ENCODE data around the gene PLXNA4. TPM values are rescaled to one million over a fixed set of nuclear protein-coding genes. Genes with fewer than 3 reads are reported as not detected.

PLXNA4 gene
- total and polyA plus RNA-seq, 4 donors, result 0.63 to 4.6 (median 2.1) TPM

- DNase-seq (no peak), ATAC-seq (ENCODE audit: insufficient read depth, low FRiP score) (no peak)
- no peaks in the 10 kb centered on the region for H3K36me3 ChIP-seq (ENCODE audit: control insufficient read depth in 4 of 4, insufficient read depth in 4 of 4, low read length in 4 of 4)
- peaks cover 0 to 21% (median 10%) of the 10 kb centered on the region in 5 donors for H3K4me1 ChIP-seq (ENCODE audit: control insufficient read depth in 5 of 5, insufficient read depth in 5 of 5, low read length in 5 of 5)
- H3K9ac ChIP-seq (ENCODE audit: insufficient read depth in 1 of 2, low read length in 2 of 2), result no peak overlapping the region
- WGBS, 2 donors, result 14 to 17% methylated on average over 13 of the region's 13 CpGs
- H3K9me3 ChIP-seq (ENCODE audit: control insufficient read depth in 4 of 4, insufficient read depth in 3 of 4, low read length in 3 of 4), result peaks cover 0 to 7% (median 0%) of the 10 kb centered on the region in 4 donors
- H3K27me3 ChIP-seq (ENCODE audit: control insufficient read depth in 3 of 3, insufficient read depth in 3 of 3, low read length in 2 of 3), result peaks cover 3 to 78% (median 57%) of the 10 kb centered on the region in 3 donors
- no peak overlapping the region for H3K27ac ChIP-seq (ENCODE audit: low read depth in 1 of 2, low read length in 1 of 2)
- TF ChIP-seq, protein P1, sequence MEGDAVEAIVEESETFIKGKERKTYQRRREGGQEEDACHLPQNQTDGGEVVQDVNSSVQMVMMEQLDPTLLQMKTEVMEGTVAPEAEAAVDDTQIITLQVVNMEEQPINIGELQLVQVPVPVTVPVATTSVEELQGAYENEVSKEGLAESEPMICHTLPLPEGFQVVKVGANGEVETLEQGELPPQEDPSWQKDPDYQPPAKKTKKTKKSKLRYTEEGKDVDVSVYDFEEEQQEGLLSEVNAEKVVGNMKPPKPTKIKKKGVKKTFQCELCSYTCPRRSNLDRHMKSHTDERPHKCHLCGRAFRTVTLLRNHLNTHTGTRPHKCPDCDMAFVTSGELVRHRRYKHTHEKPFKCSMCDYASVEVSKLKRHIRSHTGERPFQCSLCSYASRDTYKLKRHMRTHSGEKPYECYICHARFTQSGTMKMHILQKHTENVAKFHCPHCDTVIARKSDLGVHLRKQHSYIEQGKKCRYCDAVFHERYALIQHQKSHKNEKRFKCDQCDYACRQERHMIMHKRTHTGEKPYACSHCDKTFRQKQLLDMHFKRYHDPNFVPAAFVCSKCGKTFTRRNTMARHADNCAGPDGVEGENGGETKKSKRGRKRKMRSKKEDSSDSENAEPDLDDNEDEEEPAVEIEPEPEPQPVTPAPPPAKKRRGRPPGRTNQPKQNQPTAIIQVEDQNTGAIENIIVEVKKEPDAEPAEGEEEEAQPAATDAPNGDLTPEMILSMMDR (IDR thresholded peaks at IDR 0.05; ENCODE audit: control extremely low read depth, extremely low read depth), result no peak
- H3K4me3 ChIP-seq, result no peak overlapping the region
These were observed 2.9 kb downstream of the PLXNA4 start for GRCh38 chr7:132573251-132573955.

DNA sequence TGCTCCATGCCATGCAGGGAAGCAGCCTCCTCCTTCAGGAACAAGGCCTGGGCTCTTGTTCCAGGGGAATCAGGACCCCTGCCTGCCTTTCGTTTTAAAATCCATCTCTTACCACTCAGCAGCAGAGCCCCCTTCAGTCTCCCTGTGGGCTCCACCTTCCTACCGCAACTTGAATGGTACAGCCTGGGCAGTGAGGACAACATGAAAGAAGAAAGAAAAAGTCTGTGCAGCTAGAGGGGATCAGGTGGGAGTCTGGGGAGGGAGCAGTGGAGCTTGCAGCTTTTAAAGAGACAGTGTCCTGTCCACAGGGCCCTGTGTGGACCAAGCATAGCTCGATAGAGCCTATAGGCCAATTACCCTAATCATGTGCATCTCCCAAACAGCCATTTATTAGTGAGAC, 3.7 kb downstream of the PLXNA4 start:
- H3K27me3 ChIP-seq (ENCODE audit: control insufficient read depth in 3 of 3, insufficient read depth in 3 of 3, low read length in 2 of 3), result peaks cover 3 to 71% (median 53%) of the 10 kb centered on the region in 3 donors

DNA sequence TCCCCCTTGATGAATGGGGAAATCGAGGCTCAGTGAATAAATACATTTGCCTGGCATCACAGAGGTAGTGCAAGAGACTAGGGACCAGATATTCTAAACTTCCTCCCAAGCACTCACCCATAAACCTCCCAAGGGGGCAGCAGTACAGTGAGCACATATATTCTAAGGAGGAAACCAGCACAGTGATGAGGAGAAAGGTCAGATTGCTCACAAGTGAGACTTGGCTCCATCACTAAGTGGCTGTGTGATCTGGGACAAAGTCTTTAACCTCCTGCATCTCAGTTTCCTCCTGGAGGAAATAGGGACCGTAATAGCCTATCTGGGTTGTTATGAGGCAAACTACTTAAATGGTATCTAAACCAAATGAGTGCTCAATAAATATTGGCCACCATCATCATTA, 4.3 kb downstream of the PLXNA4 start:
- Histone ChIP-seq H3K27me3 (ENCODE audit: control insufficient read depth in 3 of 3, insufficient read depth in 3 of 3, low read length in 2 of 3) (peaks cover 3 to 71% (median 52%) of the 10 kb centered on the region in 3 donors), H3K4me1 (ENCODE audit: control insufficient read depth in 5 of 5, insufficient read depth in 5 of 5, low read length in 5 of 5) (peaks cover 0 to 21% (median 10%) of the 10 kb centered on the region in 5 donors), H3K9ac (ENCODE audit: insufficient read depth in 1 of 2, low read length in 2 of 2) (no peak overlapping the region), H3K36me3 (ENCODE audit: control insufficient read depth in 4 of 4, insufficient read depth in 4 of 4, low read length in 4 of 4) (no peaks in the 10 kb centered on the region), H3K27ac (ENCODE audit: low read depth in 1 of 2, low read length in 1 of 2) (no peak overlapping the region), H3K9me3 (ENCODE audit: control insufficient read depth in 4 of 4, insufficient read depth in 3 of 4, low read length in 3 of 4) (peaks cover 0 to 7% (median 0%) of the 10 kb centered on the region in 4 donors), H3K4me3 (no peak overlapping the region)
- ATAC-seq (ENCODE audit: insufficient read depth, low FRiP score), result no peak
- 64 to 69% methylated on average over 2 of the region's 2 CpGs for WGBS, 2 donors
- TF ChIP-seq, protein P1 (IDR thresholded peaks at IDR 0.05; ENCODE audit: control extremely low read depth, extremely low read depth), result no peak
- no peak for DNase-seq

More for the DNA sequence above, 3.7 kb downstream of the PLXNA4 start:
- Histone ChIP-seq H3K27ac (ENCODE audit: low read depth in 1 of 2, low read length in 1 of 2) (no peak overlapping the region), H3K4me1 (ENCODE audit: control insufficient read depth in 5 of 5, insufficient read depth in 5 of 5, low read length in 5 of 5) (peaks cover 0 to 21% (median 10%) of the 10 kb centered on the region in 5 donors), H3K36me3 (ENCODE audit: control insufficient read depth in 4 of 4, insufficient read depth in 4 of 4, low read length in 4 of 4) (no peaks in the 10 kb centered on the region), H3K9ac (ENCODE audit: insufficient read depth in 1 of 2, low read length in 2 of 2) (no peak overlapping the region), H3K9me3 (ENCODE audit: control insufficient read depth in 4 of 4, insufficient read depth in 3 of 4, low read length in 3 of 4) (peaks cover 0 to 7% (median 0%) of the 10 kb centered on the region in 4 donors), H3K4me3 (no peak overlapping the region)
- 33 to 46% methylated on average over 3 of the region's 3 CpGs for WGBS, 2 donors
- TF ChIP-seq, protein P1 (IDR thresholded peaks at IDR 0.05; ENCODE audit: control extremely low read depth, extremely low read depth), result no peak
- ATAC-seq (ENCODE audit: insufficient read depth, low FRiP score) (no peak), DNase-seq (no peak)
